HG03469 (cell line): ENCODE results near the gene COG7.
"Not testable (repeated sequence)": the region's sequence is repeated elsewhere in the genome, so short reads cannot be mapped to it uniquely, and the experiment has no call there.

ENCODE experiments used
- ATAC-seq: cut with Tn5 transposase; IDR thresholded peaks from one replicate; pipeline ENCODE4 v1.9.1; 2021; ENCODE audit warnings: mild to moderate bottlenecking, moderate library complexity, moderate number of reproducible peaks; ENCODE audit not compliant: unreplicated experiment

Gene COG7

GRCh38 chr16:23476289-23476688, 23.3 kb upstream of the COG7 start:
- ATAC-seq = no peak

GRCh38 chr16:23469814-23470213, 16.8 kb upstream of the COG7 start:
- no peak for ATAC-seq

DNA sequence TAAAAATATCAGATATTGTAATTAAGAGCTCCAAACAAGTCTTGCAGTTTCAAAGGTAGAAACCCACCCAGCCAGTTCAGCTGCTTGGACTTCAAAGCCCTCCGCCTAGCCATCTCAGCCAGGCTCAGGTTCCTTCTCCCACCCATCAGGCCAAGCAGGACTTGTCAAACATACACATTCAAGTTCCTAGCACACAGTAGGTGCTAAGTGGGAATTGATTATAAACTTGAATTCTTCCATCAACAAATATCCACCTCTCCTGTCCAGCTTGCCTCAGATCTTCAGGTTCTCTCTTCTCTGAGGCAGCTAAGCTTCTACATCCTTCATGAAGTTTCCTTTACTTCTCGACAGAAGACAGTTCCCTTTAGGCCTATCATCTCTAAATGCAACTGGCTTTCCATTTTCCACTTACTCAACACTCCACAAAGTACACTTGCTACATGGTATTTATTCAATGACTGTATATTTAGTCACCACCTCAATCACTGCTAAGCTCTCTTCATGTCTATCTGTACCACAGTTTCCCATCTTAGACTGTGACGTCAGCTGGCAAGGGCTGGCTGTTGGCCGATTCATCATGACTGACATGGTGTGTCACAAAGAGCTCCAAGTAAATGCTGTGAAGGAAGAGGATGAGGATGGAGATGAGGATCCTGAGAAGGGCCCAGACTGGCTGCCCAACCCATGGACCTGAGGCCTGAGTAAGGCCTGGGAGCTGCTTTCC, 13.3 kb upstream of the COG7 start:
- ATAC-seq = no peak

DNA sequence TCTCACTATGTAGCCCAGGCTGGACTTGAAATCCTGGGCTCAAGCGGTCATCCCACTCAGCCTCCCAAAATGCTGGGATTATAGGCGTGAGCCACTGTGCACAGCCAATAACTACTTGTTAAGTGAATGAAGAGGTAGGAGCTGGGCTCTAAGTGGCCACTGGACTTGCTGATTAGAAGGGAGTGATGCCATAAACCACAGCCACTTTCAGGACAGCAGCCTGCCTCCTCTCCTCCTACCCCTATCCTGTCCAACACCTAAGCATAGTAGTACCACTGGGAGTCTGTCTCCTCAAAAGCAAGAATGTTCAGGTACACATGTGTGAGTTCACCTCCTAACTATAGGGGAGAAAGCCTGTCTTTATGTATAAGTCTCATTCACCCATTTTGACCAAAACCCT, 12.2 kb upstream of the COG7 start:
- no peak for ATAC-seq

DNA sequence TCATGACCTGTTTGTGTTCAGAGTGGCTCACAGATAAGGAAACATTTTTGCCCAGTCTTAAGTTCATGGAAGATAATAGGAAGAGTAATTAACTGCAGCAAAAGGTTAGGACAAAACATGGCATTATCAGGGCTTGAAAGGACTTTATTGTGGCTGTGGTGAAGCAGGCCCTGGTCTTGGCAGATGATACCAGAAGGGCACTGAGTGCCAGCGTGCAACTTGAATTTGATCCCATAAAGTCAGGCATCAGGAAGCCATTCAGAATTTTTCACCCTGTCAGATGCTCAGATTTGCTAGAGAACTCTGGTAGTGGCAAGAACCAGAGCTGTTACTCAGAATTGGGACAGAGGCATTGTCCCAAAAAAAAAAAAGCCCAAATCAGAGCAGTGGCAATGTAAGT, 11.2 kb upstream of the COG7 start:
- ATAC-seq = no peak

DNA sequence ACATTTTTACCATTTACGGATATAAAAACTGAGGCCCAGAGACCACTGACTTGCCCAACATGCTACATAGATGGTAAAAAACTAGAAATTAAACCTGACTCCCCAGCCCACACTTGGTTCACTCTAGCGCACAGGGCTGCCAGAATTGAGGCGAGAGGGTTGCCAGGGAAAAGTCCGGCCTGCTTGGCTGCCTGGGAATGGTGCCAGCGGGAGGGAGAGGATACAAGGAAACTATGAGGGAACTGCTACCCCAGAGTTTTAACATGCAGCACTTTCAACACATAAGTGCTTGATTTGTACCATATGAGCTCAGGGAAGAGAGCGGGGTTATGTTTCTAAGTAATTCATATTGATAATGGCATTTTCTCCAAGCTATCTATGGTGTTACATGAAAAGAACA, 10.0 kb upstream of the COG7 start:
- ATAC-seq = not testable (repeated sequence)

GRCh38 chr16:23453338-23454052, 506 bp upstream of the COG7 start:
- no peak for ATAC-seq

DNA sequence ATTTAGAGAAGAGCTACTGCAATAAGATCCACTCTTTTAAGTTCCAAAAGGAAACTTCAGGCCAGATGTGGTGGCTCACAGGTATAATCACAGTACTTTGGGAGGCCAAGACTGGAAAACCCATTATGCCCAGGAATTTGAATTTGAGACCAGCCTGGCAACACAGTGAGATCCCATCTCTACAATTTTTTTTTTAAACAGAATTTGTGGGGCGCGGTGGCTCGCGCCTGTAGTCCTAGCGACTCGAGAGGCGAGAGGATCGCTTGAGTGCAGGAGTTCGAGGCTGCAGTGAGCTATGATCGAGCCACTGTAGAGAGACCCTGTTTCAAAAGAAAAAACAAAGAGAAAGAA, 793 bp downstream of the COG7 start:
- ATAC-seq = no peak

- no peak for ATAC-seq
Observed at GRCh38 chr16:23448392-23448791, 4.6 kb downstream of the COG7 start.

- ATAC-seq = not testable (repeated sequence)
Observed at GRCh38 chr16:23437542-23437941, 15.4 kb downstream of the COG7 start.

GRCh38 chr16:23436951-23437350, 16.0 kb downstream of the COG7 start:
- no peak for ATAC-seq

- ATAC-seq = no peak
Observed at GRCh38 chr16:23435500-23435899, 17.5 kb downstream of the COG7 start.

DNA sequence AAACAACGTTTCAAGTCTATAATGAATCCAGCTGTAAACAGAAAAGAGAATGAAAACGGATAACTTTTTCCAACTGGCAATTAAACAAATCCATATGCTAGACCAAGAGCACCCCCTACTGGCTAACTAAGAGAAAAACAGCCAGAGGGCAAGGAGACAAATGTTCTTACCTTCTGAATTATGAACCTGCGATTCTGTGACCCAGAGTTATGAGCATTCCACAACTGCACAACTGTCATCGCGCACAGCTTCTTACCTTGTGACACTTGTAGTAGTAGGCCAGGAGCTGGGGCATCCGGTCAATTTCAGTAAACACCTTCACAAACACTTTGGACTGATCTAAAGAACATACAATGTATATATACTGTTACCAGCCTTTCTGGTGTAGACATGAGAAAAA, 18.6 kb downstream of the COG7 start:
- no peak for ATAC-seq

DNA sequence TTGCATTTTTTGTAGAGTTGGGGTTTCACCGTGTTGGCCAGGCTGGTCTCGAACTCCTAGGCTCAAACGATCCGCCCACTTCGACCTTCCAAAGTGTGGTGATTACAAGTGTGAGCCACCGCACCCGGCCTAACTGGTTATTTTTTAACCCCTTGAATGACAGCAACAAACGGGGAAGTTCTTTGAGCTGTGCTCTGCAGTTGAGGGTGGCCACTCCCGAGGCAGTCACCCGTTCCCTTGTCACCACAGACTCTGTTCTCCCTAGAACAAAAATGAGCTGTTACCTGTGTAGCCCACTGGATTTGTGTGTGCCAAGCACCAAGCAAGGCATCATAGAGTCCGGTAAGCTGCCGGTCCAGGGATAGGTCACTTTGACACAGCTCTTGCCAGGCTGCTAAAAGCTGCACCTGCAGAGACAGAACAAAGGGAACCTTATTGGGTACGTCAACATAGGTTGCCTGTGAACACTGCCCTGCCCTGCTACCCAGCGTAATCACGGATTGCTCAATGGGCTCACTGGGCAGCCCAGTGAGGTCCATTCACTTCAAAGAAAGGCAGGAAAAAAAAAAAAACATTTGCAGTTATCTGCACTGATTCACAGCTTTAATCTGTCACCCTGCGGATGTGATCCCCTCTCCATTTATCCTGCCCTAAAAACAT, 19.6 kb downstream of the COG7 start:
- no peak for ATAC-seq

GRCh38 chr16:23432176-23433128, 20.5 kb downstream of the COG7 start:
- ATAC-seq = no peak

DNA sequence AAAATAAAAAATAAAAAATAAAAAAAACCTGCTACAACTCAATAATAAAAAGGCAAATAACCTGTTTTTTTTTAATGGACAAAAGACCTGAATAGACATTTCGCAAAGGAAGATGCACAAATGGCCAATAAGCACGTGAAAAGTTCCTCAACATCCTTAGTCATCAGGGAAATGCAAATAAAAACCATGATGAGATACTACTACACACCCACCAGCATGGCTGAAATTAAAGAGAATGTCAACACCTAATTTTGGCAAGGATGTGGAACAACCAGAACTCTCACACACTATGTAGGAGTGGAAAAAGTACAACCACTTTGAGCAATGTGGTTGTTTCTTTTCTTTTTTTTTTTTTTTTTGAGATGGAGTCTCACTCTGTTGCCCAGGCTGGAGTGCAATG, 24.6 kb downstream of the COG7 start:
- ATAC-seq = no peak

DNA sequence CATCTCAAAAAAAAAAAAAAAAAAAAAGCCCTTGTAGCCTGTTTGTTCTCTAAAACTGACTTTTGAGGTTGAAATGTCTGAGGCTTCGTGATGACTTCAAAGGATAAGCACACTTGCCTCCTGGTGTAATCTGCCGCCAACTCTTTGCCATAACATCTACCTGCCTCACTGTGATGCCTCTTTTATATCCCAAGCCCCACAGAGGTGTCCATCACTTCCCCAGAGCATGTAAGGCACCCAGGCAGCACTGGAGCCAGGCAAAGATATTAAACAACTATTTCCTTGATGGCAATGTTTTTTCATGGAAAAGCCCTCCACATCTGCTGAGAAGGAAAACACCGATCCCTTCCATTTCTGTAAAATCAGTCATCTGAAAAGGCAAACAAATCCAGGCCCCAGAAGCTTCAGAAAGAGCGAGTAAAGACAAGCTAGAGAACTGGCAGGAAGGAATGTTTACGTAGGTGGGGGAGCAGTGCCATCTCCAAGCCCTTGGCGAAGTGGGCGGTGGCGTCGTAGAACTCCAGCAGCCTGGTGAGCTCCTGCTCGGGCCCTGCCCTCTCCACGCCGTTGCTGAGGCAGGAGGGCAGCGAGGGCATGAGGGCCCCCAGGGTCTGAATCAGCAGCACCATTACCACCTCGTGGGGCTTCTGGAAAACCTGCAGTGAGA, 28.6 kb downstream of the COG7 start:
- no peak for ATAC-seq

DNA sequence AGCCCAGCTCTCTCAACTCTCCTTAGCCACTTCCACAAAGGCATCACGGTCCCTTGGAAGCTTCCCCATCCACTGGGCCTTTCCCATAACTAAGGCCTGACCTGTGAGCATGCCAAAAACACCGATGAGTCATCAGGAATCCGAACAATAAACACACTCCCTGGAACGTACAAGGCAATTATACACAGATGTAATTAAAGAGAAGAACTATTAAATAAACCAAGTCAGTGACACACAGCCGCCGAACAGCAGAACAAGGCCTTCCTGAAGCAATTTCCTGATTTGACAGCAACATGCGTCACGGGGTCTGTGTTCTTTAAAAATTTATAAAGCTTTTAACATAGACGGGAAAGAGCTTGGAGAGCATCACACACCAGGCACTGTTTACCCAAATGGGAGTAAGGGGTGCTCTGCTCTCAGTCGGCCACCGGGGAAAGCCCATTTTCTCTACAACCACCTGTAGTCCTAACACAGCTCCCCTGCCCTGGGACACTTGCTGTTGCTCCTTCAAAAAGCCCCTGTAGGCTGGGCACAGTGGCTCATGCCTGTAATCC, 29.4 kb downstream of the COG7 start:
- ATAC-seq = no peak

- ATAC-seq = no peak
Observed at GRCh38 chr16:23420011-23420410, 33.0 kb downstream of the COG7 start.

- ATAC-seq = no peak
Observed at GRCh38 chr16:23416816-23417215, 36.2 kb downstream of the COG7 start.
